HG03575 (cell line): ENCODE results near the gene SAPCD1.
"Not testable (repeated sequence)": the region's sequence is repeated elsewhere in the genome, so short reads cannot be mapped to it uniquely, and the experiment has no call there.

Source experiments
- ATAC-seq: cut with Tn5 transposase; IDR thresholded peaks from one replicate; pipeline ENCODE4 v1.9.1; 2021; ENCODE audit not compliant: unreplicated experiment, insufficient number of reproducible peaks, low FRiP score; ENCODE audit errors: extremely low read depth

SAPCD1 gene

GRCh38 chr6:31793927-31794245, 31.4 kb downstream of the SAPCD1 start:
- not testable (repeated sequence) for ATAC-seq

- ATAC-seq = no peak
These were observed 31.9 kb downstream of the SAPCD1 start for GRCh38 chr6:31794294-31794865.

- ATAC-seq = no peak
These were observed 32.6 kb downstream of the SAPCD1 start for GRCh38 chr6:31794866-31795615.

- ATAC-seq = no peak
These were observed 33.3 kb downstream of the SAPCD1 start, which contains the start of gene VARS1 for GRCh38 chr6:31795616-31796298. Gene VARS1 (minus strand): TSS chr6:31795752. CDS start chr6:31795217, 535 bp downstream.

GRCh38 chr6:31796993-31797385, 34.5 kb downstream of the SAPCD1 start:
- no peak for ATAC-seq

GRCh38 chr6:31797588-31797987, 35.1 kb downstream of the SAPCD1 start:
- no peak for ATAC-seq

- no peak for ATAC-seq
These were observed 37.3 kb downstream of the SAPCD1 start for GRCh38 chr6:31799781-31800180.

- ATAC-seq = not testable (repeated sequence)
These were observed 38.8 kb downstream of the SAPCD1 start for GRCh38 chr6:31801031-31801927.

GRCh38 chr6:31805939-31806469, 43.5 kb downstream of the SAPCD1 start:
- no peak for ATAC-seq

GRCh38 chr6:31806470-31807272, 44.2 kb downstream of the SAPCD1 start, which contains the start of gene LSM2:
Gene LSM2 (minus strand): TSS chr6:31806966. CDS start chr6:31806757, 209 bp downstream.
- ATAC-seq = no peak

- not testable (repeated sequence) for ATAC-seq
These were observed 46.1 kb downstream of the SAPCD1 start for GRCh38 chr6:31808599-31808998.

- ATAC-seq = no peak
These were observed 49.2 kb downstream of the SAPCD1 start for GRCh38 chr6:31811645-31812044.

- no peak for ATAC-seq
These were observed 51.0 kb downstream of the SAPCD1 start for GRCh38 chr6:31813465-31813849.
